ENCODE measurements around the gene FHIT. TPM values are rescaled to one million over a fixed set of nuclear protein-coding genes. Genes with fewer than 3 reads are reported as not detected.

Gene FHIT
- total and polyA plus RNA-seq, 10 of the 15 experiments (the other 5 are each of a cell fraction or from before 2014, with no cell fraction given): 4.2 to 14.9 (median 9.4) TPM

- no peaks in the 10 kb centered on the region for H3K36me3 ChIP-seq (ENCODE audit: control insufficient read depth in 2 of 2, insufficient read depth in 2 of 2, low read length in 1 of 2)
- no peak overlapping the region for H3K9ac ChIP-seq (ENCODE audit: control insufficient read depth, insufficient read depth, low read length)
- ChIA-PET CTCF (no interaction called here), RAD21 (ENCODE audit: unreplicated experiment) (interaction anchor here (0.7 kb wide), 1 partner anchor 19 kb away, joined by 3 read pairs; no protein-coding TSS in a partner anchor), POLR2A (no interaction called here), SMC1A (ENCODE audit: uncharacterized antibody, unreplicated experiment) (no interaction called here)
- DNase-seq (ENCODE audit: low read depth, low spot score) (no peak), FAIRE-seq (no peak), ATAC-seq (no peak)
- no peak overlapping the region for H3K4me3 ChIP-seq
- TF ChIP-seq ZBTB4 (CRISPR knock-in tag; IDR thresholded peaks at IDR 0.05) (no peak), ZNF207 (IDR thresholded peaks at IDR 0.05; ENCODE audit: borderline replicate concordance) (no peak), CREM (IDR thresholded peaks at IDR 0.05; ENCODE audit: low read depth) (no peak), RELA (IDR thresholded peaks at IDR 0.05; ENCODE audit: borderline replicate concordance, partially characterized antibody) (no peak)
- no peaks in the 10 kb centered on the region for H3K79me2 ChIP-seq (ENCODE audit: control insufficient read depth, insufficient read depth, low read length)
- no peak overlapping the region for H3K27ac ChIP-seq (ENCODE audit: control insufficient read depth, insufficient read depth)
- in situ Hi-C loops (cut with MboI) (no loop called here), intact Hi-C loops (cut with micrococcal nuclease; ENCODE audit: unreplicated experiment) (no loop called here)
- no TSS peak for BruUV-seq (replicated peaks)
- no peaks in the 10 kb centered on the region for H3K27me3 ChIP-seq (replicated peaks in 1 of 2; ENCODE audit: control insufficient read depth in 2 of 2, insufficient read depth in 2 of 2, low read length in 1 of 2)
- H3K4me1 ChIP-seq (ENCODE audit: control insufficient read depth, insufficient read depth, low read length): no peaks in the 10 kb centered on the region
- no peak overlapping the region for H2AFZ ChIP-seq (ENCODE audit: control insufficient read depth, low read depth, low read length)
- H3K4me2 ChIP-seq (ENCODE audit: control insufficient read depth, insufficient read depth): no peak overlapping the region
- WGBS (ENCODE audit: insufficient coverage, insufficient replicate concordance, low lambda C conversion rate, missing lambda C conversion rate): 82% methylated on average over 7 of the region's 7 CpGs
- no peaks in the 10 kb centered on the region; the same call in 2 of the 3 replicates for H3K9me3 ChIP-seq (replicated peaks; ENCODE audit: control insufficient read depth, insufficient read depth, low read length)
- H4K20me1 ChIP-seq (ENCODE audit: control insufficient read depth, insufficient read depth): no peaks in the 10 kb centered on the region
These were observed 1214.4 kb downstream of the FHIT start for GRCh38 chr3:60036803-60037202.
